ENCODE measurements around the gene SPTBN1.

GRCh38 chr2:54683596-54683995 lies 227.5 kb downstream of the SPTBN1 start:
- TF ChIP-seq CTCF (IDR thresholded peaks at IDR 0.05; ENCODE audit: low read depth, low read length) (no peak), EZH2phosphoT487 (IDR thresholded peaks at IDR 0.05; ENCODE audit: low read depth) (no peak)
